ENCODE data around the gene TGFBR3L.

- no peak for TF ChIP-seq CTCF (IDR thresholded peaks at IDR 0.05)
- no peak for TF ChIP-seq EP300 (IDR thresholded peaks at IDR 0.05)
Observed at GRCh38 chr19:7931221-7932061, 16.8 kb downstream of the TGFBR3L start.

Data from tibial nerve (tissue), 4 donors.